ENCODE measurements around the gene EHF. TPM values are rescaled to one million over a fixed set of nuclear protein-coding genes. Genes with fewer than 3 reads are reported as not detected.

The EHF gene
- total and polyA plus RNA-seq, 9 of the 15 experiments (the other 6 are each of a cell fraction or from before 2014, with no cell fraction given) = 0.04 to 0.54 (median 0.37) TPM

GRCh38 chr11:34680918-34681586 is 60.2 kb downstream of the EHF start:
- Histone ChIP-seq H3K27me3 (ENCODE audit: control insufficient read depth in 2 of 2, insufficient read depth in 2 of 2, low read length in 2 of 2) (no peaks in the 10 kb centered on the region), H3K9me1 (ENCODE audit: control insufficient read depth, insufficient read depth, low read length) (no peaks in the 10 kb centered on the region), H3K9me3 (replicated peaks; ENCODE audit: control insufficient read depth, insufficient read depth, low read depth, low read length) (no peaks in the 10 kb centered on the region), H3K9ac (ENCODE audit: insufficient read depth in 1 of 2, low read depth in 2 of 2, low read length in 2 of 2) (no peak overlapping the region), H3K4me1 (replicated peaks in 1 of 2; ENCODE audit: control insufficient read depth in 2 of 2, insufficient read depth in 2 of 2, low read length in 2 of 2) (no peaks in the 10 kb centered on the region; a peak in 3 of 5 replicates), H3K27ac (ENCODE audit: extremely low read depth, low read depth, low read length) (no peak overlapping the region), H2AFZ (ENCODE audit: low read depth, low read length) (0 out of 2 replicates have a peak overlapping the region, but pooled peaks have one; percentile 2), H3K36me3 (ENCODE audit: control insufficient read depth, insufficient read depth, low read length) (no peaks in the 10 kb centered on the region), H4K20me1 (replicated peaks; ENCODE audit: control insufficient read depth, insufficient read depth, low read length) (no peaks in the 10 kb centered on the region), H3K79me2 (ENCODE audit: control insufficient read depth, insufficient read depth, low read length) (no peaks in the 10 kb centered on the region), H3K4me3 (no peak overlapping the region), H3K4me2 (ENCODE audit: insufficient read depth, low read length) (no peak overlapping the region)
- POLR2A ChIA-PET = interaction anchor here (0.9 to 1.5 kb wide), 2 partner anchors 12 to 16 kb away, joined by 3 to 4 read pairs; no protein-coding TSS in a partner anchor
- TF ChIP-seq JUND (IDR thresholded peaks at IDR 0.05; ENCODE audit: borderline replicate concordance, low read depth, low read length) = peak; percentile 25; the same call in 1 of the 2 replicates
- no peak for TF ChIP-seq JUND (tag; IDR thresholded peaks at IDR 0.05; ENCODE audit: borderline replicate concordance, low read depth, low read length)
- TF ChIP-seq ATF3 (IDR thresholded peaks at IDR 0.05) = peak; percentile 55; the same call in 1 of the 2 replicates
- no peak for TF ChIP-seq ATF3 (CRISPR knock-in tag; conservative IDR thresholded peaks at IDR 0.05)
- peak; percentile 41; the same call in 1 of the 2 replicates for TF ChIP-seq RFX1 (IDR thresholded peaks at IDR 0.05)
- no peak for TF ChIP-seq DDX20 (tag; IDR thresholded peaks at IDR 0.05; ENCODE audit: low read depth)
- TF ChIP-seq FOSL1 (tag; conservative IDR thresholded peaks at IDR 0.05) = peak; percentile 92
- BruUV-seq (replicated peaks) = no TSS peak
- no peak for ATAC-seq
- FAIRE-seq = no peak
- WGBS (ENCODE audit: insufficient coverage, low coverage, missing lambda C conversion rate) = 58% methylated on average over 5 of the region's 5 CpGs
- CTCF ChIA-PET (ENCODE audit: low intra/inter-chr PET ratio) = no interaction called here
- intact Hi-C loops (cut with micrococcal nuclease) = no loop called here
- in situ Hi-C loops (cut with MboI) = no loop called here
- DNase-seq (ENCODE audit: extremely low read depth in 1 of 4, low spot score in 3 of 4) = no peak

All from K562 (cell line).